Measurements from ENCODE around the gene MOV10L1.
"Not testable (repeated sequence)": the region's sequence is repeated elsewhere in the genome, so short reads cannot be mapped to it uniquely, and the experiment has no call there.

Gene MOV10L1

DNA sequence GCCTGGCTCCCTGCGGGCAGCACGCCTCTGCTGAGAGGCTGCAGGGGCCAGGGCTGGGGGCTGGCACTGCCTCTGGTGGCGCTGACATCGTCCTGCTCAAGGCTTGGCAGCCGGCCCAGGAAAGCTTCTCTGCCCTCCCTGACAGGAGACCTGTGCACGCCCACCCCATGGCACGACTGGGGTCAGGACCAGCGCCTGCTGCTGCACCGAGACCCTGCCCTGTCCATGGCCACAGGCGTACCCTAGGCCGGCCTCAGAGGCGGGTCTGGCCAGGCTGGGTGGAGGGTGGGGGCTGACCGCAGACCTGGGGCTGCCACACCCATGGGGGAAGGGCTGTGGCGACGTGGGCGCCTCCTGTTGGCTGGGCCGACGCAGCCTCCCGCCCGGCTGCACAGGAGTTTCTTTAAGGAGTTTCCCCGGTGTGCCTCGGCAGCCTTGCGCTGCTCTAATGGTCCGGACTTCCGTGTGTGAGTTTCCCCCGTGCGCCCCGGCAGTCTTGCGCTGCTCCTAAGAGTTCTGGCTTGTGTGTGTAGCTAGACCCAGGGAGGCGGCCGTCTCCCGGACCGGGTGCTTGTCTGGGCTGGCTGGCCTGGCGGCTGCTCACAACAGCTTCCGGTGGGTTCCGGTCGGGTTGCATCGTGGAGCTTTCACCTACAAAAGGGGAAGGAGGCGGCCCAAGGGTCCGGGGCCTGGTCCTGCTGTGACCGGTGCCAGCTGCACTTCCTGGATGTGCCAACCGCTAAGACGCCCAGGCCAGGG lies 100.6 kb downstream of the MOV10L1 start:
- DNase-seq = peak; percentile 84

DNA sequence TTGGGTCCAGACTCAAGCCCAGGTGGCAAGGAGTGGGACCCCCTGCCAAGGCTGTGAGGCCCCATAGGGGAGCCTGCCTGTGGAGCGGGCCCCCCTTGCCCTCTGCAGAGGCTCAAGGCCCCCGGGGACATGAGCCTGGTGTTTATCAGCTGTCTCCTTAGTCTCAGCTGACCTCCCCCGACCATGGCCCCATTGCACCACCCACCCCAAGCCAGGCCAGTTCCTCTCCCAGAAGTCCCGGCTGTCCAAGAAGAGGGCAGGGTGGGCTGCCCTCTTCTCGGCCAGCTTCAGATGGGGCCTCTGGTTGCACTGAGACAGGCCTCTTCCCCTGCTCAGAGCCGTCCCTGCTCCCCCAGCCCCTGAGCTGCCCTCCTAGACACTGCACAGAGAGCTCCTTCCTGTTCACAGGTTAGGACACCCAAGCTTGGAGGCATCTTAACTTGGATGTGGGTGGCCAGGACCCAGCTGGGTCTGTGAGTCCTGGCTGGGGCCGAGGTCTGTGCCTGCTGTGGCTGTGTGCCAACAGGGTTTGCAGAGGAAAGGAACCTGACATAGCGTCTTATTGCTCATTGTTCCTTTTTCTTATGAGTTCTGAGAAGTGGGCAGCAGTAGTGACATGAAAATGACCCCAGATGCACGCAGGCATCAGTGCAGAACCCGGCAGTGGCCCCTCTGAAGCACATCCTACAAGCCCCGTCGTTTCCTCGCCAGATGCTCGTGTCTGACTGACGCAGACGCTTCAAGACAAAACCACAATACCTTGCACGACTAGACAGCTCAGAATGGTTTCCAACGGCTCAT lies 101.3 kb downstream of the MOV10L1 start:
- peak; percentile 91 for DNase-seq

DNA sequence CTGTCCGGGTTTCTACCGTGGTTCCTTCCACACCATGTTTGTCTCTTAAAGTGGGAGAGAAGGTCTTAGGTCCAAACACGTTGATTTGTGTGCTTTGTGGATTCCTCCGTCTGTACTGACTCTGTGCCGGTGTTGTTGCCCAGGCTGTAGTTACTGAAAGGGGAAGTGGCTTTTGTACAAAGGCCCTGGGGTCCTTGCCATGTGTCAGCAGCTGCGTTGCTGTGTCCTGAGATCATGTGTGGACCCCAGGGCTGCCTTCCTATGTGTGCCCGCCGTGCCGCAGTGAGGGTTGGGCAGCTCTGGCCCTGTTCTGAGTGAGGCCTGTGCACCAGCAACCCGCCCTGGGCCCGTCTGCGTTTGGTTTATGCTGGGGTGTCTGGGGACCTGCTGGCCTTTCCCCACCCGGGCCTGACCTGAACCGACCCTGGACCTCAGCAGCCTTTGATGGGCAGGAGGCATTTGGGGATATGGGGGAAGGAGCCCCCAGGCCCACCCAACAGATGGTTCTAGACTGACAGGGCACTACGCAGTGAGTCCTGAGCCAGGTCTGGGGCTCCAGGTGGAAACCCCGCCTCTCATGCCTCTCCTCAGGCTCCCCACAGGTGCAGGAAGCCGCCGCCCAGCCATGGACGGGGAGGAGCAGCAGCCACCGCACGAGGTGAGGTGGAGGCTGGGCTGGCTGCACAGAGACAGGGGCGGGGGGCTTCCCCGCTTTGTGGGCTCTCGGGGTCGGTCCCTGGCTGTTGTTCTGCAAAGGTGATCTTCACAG lies 102.8 kb downstream of the MOV10L1 start:
- peak; percentile 67 for DNase-seq

DNA sequence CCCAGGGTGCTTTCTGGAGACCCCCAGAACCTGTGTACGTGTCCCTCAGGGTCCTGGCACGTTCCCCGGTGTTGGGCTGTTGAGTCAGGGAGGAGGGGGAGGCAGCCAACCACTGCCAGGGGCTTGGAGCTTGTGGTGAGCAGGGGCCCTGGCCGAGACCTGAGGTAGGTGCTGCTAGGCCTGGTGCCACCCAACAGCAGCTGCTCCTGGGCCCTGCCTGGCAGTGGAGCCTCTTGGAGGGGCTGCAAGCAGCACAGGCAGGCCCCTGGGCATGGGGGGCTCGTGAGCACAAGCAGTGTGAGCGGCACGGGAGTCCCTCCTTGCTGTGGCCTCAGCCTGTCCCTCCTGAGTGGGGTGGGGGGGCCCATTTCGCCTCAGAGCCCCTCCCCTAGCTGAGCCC lies 103.8 kb downstream of the MOV10L1 start:
- DNase-seq = no peak

DNA sequence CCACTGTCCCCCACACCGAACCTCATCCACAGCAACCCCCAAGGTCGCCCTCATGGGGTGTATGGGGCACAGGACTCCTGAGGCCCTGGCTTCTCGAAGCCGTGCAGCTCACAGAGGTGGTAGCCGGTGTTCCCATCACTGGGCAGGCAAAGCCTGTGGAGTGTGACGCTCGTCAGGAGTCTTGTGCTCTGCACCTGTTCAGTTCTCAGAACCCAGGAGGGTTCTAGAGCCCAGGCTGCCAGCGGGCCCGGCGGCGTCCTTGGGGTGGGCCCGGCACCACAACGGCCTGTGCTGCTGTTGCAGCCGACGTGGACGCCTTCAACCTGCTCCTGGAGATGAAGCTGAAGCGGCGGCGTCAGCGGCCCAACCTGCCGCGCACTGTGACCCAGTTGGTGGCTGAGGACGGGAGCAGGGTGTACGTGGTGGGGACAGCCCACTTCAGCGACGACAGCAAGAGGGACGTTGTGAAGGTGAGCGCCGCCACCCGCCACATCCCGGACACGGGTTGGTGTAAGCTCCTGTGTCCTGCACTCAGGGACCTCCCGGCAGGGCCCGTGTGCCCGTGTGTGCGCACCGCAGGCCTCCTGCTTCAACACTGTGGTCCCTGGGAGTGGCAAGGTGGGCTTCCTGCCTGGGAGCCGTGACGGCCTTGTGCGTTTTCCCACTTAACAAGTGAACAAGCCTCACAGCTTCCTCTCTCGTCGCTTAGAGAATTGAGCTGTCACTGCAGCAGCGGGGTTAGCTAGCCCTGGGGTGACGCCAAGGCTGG lies 104.4 kb downstream of the MOV10L1 start:
- no peak for DNase-seq

DNA sequence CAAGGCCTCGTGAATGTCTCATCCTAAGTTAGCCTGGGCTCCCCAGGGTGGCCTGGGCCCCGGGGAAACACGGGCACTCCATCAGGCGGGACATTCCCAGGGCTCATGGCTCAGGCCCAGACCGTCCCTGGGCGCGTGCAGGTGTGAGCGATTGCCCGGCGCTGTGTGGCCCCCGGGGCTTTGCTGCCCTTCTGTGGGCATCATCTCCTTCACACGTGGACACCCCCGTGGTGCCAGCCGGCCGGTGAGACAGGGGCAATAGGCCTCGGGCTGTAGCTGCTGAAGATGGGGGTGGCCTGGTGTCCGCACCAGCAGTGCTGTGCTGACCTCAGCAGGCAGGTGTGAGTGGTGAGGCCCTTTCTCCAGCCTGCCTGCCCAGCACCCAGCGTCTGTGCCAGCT lies 106.5 kb downstream of the MOV10L1 start:
- no peak for DNase-seq

DNA sequence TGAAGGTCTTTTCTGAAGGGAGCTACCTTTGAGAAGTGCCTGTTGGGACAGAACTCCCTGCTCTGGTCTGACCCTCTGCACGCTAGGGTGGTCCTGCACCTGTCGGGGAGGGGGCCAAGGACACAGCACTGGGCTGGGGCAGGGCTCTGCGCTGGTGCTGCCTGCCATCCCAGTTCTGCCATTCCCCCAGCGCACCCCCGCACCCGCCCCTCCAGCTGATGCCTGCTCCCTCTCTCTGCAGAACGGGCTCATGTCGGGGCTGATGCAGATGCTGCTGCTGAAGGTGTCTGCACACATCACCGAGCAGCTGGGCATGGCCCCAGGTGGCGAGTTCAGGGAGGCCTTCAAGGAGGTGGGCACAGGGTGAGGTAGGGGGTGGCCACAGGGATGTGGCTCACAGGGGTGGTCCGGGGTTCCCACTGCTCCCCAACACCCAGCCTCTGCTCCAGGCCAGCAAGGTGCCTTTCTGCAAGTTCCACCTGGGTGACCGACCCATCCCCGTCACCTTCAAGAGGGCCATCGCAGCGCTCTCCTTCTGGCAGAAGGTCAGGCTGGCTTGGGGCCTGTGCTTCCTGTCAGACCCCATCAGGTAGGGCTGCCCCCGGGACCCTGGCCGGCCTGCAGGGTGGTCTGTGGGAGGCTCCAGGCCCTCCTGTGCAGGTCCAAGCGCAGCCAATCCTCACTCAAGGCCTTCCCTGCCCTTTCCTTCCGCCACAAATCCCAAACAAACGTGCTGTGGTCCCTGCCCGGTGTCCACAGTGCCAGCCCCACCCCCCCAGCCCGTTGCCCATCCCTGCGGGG lies 107.4 kb downstream of the MOV10L1 start:
- no peak for DNase-seq

DNA sequence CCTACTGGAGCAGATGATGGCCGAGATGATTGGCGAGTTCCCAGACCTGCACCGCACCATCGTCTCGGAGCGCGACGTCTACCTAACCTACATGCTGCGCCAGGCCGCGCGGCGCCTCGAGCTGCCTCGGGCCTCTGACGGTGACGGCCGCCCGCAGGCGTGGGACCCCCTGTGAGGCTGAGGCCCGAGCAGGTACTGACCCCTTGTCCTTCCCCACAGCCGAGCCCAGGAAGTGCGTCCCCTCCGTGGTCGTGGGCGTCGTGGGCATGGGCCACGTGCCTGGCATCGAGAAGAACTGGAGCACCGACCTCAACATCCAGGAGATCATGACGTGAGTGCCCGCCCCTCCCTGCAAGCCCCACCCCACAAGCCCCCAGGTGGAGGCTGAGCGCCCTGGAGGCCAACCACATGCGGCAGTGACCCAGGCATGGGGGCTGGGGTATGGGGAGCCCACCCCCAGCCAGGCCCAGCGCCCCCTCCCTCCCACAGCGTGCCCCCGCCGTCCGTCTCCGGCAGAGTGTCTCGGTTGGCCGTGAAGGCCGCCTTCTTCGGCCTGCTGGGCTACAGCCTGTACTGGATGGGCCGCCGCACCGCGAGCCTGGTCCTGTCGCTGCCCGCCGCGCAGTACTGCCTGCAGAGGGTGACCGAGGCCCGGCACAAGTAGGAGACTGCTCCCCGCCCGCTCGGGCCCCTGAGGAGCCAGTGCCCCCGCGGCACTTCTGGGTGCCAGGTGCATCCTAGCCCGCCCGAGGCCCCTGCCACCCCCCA lies 108.2 kb downstream of the MOV10L1 start:
- DNase-seq = no peak

DNA sequence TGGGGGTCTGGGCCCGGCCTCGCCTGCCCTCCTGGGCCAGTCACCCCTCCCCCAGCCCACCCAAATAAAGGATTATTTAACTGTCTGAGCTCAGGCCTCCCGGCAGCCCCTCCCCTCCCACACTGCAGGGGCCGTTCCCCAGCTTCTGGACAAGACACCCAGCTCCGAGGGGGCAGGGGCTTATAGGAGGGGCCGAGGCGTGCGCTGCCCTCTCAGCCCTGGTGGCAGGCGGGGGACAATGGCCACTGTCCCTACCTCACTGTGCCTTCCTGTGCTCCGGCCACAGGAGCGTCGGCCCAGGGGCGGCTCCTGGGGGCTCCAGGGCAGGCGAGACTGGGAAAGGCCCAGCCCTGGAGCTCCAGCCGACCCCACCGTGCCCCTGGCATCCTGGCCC lies 108.8 kb downstream of the MOV10L1 start:
- DNase-seq = no peak

DNA sequence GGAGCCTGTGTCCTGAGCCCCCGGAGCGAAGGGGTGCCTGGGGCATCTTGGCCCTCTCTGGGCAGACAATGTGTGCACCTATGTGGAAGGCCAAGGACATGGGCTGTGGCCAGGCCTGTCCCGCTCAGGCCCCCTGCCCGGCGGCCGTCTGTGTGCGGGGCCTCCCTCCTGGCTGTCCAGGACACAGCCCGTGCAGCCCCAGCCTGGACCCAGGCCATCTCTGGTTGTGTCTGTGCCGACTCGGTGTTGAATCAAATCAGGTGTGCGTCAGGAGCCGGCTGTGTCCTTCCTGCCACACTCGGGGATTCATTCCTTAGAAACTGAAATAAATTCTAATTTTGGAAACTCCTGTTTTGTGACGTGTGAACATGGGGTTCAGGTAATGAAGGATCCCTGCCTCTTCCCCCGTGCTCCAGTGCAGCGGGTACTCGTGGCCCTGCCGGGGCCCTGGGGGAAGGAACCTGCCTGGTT lies 109.5 kb downstream of the MOV10L1 start:
- no peak for DNase-seq

DNA sequence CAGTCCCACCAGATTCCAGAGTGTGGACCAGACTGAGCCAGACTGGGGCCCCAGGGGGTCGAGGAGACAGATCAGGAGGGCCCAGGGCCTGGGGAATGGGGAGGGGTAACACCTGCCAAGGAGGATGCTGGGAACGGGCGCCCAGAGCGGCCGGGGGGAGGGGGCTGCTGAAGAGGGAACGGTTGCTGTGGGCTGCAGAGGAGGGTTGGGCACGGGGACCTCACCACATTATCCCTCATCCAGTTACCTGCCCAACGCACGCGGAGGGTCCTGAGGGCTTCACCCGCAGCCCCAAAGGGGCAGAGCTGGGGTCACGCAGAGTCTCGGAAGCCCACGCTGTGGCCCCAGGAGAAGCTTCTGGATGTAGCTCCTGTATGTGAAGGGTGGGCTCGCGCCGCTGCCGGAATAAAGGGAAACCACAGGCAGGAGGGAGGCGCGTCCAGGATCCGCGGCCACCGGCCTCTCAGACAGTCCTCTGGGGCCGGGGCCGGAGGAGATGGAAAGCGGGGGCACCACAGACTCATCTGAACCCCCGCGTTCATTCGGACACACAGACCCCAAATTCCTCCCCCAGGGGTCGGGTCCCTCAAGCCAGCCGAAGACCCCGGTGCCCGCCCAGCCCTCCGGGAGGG lies 110.1 kb downstream of the MOV10L1 start:
- DNase-seq = no peak

DNA sequence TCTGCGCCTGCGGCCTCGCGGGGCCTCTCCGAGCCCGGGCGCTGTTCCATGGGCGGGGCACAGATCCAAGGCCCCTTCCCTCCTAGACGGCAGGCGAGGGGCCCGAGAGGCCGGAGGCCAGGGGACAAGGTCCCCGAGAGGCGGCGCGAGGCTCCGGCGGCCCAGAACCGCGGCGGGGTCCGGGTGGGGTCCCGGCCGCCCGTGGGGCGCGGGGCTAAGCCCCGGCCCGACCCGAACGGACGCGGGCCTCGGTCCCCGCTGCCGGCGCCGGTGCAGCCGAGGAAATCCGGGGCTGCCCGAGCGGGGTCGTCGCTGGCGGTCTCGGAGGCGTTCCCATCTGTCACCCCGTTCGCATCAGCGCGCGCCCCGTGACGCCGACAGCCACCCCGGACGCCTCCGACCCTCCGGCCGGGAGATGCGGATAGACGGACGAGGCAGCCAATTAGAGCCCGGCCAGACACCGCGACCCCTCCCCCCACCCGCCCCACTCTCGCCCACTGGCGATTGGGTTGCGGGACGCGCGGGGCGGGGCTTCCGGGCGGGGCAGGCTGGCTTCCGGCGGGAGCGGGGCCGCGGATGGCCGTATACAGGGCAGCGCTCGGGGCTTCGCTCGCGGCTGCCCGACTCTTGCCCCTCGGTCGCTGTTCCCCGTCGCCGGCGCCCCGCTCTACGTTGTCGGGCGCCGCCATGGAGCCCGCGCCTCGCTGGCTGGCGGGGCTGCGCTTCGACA lies 110.8 kb downstream of the MOV10L1 start, which contains the start of gene SELENOO:
SELENOO (plus strand) TSS at position 551 of the 730 bp plus-strand sequence; CDS start at position 577, 26 bp downstream.
- DNase-seq = peak; percentile 83

DNA sequence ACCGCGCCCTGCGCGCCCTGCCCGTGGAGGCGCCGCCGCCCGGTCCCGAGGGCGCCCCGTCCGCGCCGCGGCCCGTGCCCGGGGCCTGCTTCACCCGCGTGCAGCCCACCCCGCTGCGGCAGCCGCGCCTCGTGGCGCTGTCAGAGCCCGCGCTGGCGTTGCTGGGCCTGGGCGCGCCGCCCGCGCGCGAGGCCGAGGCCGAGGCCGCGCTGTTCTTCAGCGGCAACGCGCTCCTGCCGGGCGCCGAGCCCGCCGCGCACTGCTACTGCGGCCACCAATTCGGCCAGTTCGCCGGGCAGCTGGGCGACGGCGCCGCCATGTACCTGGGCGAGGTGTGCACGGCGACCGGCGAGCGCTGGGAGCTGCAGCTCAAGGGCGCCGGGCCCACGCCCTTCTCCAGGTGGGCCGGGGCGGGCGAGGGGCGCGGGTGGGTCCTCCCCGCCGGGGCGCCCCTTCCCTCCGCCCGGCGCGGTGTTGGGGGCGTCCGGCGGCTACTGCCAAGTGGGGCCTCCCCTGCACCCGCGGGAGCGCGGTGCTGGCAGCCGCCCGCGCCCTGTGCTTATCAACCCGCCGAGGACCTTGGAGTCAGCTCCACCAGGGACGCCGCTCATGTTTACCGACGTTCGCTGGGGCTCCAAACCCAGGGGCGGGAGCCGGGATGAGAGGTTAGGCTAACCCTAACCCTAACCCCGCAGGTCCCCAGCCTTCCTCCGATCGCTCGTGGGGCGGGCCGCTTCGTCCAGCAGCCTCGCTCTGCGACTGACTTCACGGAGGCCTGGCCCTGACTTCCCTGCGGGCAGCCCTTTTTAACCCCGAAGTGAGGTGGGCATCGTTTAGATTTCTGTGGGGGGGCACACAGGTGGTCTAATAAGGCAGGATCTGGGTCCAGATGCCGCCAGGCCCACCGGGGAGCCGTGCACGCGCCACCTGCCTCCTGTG lies 111.7 kb downstream of the MOV10L1 start:
- no peak for DNase-seq

DNA sequence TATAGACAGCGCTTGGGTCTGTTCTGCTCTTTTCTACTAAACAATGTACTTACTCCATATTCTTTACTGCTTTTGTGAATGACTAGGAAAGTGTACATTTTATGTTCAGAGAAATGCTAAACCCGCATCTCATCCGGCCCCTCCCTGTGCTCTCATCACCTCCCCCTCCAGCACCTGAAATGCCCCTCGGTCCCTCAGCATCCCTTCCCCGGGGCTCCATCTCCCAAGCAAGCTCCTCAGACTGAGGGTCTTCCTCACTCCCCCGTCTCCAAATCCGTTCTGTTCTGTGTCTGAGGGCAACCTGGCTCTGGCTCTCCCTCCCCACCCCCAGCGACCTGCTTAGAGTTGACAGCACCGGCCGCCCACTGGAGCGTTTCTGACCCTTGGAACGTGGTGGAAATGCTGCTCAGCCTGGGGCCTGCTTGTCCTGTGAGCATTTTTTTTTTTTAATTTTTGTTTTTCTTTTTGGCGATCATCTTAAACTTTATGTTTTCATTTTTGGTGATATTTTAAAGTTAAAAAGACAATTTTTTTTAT lies 112.4 kb downstream of the MOV10L1 start:
- no peak for DNase-seq

DNA sequence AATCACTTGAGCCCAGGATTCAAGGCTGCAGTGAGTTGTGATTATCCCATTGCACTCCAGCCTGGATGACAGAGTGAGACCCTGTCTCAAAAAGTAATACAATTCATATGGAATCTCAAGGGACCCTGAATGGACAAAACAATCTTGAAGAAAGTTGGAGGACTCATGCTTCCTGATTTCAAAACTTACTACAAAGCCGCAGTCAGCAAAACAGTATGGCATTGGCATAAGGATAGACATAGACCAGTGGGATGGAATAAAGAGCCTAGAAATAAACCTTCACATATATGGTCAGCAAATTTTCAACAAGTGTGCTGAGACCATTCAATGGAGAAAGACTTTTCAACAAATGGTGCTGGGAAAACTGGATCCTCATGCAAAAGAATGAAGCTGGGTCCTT lies 113.5 kb downstream of the MOV10L1 start:
- no peak for DNase-seq

DNA sequence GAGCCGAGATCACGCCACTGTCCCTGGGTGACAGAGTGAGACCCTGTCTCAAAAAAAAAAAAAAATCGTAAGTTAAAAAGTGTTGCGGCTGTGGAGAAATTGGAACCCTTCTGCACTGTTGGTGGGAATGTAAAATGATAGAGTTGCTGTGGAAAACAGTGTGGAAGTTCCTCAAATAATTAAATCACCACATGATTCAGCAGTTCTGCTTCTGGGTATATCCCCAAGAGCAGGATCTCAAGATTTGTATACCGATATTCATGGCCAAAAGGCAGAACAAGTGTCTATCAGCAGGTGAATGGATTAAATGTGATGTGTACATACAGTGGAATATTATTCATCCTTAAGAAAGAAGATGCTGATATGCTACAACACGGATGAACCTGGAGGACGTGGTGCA lies 114.8 kb downstream of the MOV10L1 start:
- no peak for DNase-seq

DNA sequence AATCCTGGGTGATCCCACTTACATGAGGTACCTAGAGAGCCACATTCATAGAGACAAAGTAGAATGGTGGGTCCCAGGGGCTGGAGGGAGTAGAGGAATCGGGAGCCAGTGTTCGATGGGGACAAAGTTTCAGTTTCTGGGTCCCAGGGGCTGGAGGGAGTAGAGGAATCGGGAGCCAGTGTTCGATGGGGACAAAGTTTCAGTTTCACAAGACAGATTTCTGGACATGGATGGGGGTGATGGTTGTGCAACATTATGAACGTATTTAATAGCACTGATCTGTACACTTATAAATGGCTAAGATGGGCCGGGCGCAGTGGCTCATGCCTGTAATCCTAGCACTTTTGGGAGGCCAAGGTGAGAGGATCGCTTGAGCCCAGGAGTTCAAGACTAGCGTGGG lies 115.2 kb downstream of the MOV10L1 start:
- not testable (repeated sequence) for DNase-seq
